Middle frontal gyrus (tissue), 1 donor: Measurements from ENCODE around the gene MIDN.
"Not testable (repeated sequence)": the region's sequence is repeated elsewhere in the genome, so short reads cannot be mapped to it uniquely, and the experiment has no call there.

Source experiments
- DNase-seq: peaks from one replicate; pipeline ENCODE4 v3.0.0-alpha.2; 2015; ENCODE audit warnings: low spot score; ENCODE audit errors: extremely low spot score

MIDN gene

DNA sequence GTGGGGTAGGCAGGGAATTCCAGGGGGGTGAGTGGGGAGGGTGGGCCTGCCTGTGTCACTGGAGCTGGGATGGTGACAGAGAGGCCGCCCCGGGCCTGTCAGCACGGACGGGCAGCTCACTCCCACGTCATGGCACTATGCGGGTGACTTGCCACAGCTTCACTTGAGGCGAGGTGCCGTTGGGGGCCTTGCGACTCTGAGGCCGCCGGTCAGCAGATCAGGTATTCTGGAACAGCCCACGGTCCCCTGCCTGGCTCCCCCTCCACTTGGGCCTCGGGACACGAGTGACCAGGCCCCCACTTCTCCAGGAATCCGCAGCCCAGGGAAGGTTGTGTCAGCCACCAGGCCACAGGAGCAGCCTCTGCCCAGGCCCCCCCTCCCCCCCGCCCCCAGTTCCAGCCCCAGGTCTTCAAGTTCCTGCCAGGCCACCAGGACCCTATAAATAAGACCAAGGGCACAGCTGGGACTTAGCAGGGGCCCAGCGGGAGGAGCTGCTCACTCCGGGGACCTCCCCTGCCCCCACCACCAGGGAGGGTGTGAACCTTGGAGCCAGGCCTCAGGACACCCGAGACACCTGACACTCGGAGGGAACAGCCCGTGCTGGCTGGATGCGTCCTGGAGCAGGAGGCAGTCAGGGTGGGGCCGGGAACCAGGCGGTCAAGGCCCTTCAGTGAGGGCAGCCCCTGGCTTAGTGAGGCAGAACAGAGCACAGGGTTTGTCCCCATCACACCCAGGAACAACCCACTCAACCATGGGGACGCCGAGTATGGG lies 2.7 kb upstream of the MIDN start:
- no peak for DNase-seq

DNA sequence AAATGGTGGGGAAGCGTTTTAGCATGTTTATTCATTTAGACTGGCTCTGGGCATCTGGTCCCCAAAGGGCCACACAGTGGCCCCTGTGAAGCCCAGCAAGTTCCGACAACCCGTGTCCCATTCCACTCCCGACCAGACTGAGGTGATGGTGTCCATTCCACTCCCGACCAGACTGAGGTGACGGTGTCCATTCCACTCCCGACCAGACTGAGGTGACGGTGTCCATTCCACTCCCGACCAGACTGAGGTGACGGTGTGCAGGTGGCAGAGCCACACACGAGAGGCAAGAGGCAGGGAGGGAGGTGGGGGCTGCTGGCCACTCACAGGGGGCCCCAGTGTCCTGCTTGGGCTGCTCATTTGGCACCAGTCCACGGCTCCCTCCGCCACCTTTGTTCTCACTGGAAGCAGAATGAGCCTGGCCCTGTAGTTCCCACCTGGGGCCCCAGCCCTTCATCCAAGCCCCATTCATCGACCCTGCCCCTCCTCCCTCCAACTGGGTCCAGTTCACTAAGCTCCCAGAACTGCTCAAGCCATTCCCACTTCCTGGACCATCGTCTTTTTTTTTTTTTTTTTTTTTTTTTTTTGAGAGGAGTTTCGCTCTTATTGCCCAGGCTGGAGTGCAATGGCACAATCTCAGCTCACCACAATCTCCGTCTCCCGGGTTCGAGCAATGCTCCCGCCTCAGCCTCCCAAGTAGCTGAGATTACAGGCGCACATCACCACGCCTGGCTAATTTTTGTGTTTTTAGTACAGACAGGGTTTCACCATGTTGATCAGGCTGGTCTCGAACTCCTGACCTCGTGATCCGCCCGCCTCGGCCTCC lies 1.9 kb upstream of the MIDN start:
- not testable (repeated sequence) for DNase-seq

DNA sequence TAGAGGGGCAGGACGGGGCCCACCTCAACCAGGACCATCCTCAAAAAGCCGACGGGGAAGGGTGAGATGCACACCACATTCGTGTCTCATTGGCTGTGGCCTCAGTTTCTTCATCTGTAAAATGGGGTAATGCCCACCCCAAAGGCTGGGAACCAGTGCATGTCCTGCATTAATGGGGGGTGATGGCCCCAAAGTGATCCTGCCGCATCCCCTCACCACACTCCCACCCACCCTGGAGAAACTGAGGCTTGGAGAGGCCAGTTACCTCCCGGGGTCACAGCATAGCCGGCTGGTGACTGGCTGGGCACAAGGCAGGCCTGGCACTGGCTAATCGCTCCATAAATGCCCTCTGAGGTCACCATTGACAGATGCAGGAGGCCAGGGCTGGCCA lies 640 bp upstream of the MIDN start:
- no peak for DNase-seq

DNA sequence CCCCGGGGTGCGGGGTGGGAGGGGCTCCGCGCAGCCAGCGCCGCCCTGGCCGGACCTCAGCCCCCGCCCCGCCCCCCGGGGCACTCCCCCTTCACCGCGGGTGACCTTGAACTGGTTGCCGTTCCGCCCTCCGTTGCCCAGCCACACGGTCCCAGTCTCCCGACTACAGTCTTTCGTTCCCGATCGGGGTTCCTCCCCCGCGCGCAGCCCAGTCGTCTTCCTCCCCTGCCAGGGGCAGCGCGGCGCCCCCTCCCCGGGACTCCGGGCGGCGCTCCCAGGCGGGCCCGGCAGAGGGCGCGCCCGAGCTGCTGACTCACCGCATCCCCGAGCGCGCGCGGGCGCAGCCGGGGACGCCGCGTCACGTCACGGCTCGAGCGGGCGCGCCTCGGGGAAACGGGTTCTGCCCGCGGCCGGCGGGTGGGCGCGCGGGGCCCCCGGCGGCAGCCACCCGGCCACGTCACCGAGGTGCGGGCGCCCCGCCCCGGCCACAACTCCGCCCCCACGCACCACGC lies 459 bp downstream of the MIDN start:
- DNase-seq: no peak

DNA sequence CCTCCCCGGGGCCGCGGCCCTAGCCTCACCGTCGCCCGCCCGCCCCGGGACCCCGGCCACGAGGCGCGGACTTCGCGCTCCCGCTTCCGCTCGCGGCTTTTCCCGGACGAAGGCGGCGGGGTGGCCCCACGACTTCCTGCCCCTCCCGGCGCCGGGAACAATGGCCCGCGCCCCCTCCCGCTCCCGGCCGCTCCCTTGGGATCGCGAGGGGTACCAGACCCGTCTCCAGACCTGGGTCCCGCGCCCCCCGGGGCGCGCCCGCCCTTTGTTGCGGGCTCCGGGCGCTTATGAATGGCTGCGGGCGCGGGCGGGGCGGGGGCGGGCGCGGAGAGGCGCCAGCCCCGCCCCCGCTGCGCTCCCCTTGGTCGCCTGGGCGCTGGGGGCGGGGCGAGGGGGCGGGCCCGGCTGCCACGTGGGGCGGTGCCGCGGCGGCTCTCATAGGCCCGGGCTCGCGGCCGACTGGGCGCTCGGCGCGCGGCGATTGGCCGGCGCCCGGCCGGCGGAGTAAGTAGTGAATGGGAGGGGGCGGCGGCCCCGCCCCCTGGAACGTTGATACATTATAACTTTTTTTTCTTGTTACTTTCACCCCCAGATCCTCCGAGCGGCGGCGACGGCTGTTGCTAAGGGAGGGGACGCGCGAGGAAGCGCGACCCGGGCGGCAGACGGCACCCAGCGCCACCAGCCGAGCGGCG lies 1.1 kb downstream of the MIDN start:
- DNase-seq: peak; percentile 87

DNA sequence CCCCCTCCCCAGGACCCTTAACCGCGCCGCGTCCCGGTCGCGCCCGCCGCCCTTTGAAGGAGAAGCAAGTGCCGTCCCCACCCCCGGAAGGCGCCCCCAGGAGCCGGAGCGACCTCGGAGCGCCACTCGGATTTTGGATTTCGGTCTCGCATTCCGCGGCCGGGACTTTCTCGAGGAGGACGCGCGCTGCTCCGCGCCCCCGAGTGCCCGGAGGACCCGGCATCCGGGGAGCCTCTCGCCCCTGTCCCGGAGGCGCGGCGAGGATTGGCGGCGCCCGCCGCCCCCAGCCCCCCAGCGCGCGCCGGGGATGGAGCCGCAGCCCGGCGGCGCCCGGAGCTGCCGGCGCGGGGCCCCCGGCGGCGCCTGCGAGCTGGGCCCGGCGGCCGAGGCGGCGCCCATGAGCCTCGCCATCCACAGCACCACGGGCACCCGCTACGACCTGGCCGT lies 1.6 kb downstream of the MIDN start:
- DNase-seq: no peak

DNA sequence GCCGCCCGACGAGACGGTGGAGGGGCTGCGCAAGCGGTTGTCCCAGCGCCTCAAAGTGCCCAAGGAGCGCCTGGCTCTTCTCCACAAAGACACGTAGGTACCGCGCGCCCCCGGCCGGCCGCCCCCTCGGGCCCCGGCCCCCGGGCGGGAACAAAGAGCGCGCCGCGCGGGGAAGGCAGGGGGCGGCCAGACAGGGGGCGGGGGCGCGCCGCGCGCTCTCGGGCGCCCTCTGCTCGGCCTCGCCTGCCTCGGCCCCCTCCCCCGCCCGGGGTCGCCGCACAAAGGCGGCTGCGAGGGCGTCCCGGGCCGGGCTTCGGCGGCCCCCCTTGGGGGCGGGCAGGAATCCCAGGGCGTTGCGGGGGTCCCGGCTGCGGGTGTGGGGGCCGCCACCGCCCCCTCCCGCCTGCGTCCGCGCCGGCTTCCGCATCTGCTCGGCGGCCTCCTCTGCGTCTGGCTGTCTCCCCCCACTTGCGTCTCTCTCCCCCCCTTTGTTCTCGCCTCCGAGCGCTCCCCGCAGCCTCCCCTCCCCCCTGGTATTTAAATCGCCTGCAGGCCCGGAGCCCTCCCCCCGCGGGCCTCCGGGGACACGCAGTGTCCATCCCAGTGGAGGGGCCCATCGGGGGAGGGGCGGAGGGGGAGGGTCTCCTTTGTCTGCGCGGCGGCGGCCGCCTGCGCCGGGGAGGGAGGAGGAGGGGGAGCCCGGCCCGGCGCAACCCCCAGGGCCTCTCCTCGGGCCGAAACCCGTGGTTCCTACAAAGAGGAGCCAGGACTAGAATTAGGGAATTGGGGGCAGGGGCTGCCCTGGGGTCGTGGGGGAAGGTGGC lies 2.3 kb downstream of the MIDN start:
- no peak for DNase-seq

DNA sequence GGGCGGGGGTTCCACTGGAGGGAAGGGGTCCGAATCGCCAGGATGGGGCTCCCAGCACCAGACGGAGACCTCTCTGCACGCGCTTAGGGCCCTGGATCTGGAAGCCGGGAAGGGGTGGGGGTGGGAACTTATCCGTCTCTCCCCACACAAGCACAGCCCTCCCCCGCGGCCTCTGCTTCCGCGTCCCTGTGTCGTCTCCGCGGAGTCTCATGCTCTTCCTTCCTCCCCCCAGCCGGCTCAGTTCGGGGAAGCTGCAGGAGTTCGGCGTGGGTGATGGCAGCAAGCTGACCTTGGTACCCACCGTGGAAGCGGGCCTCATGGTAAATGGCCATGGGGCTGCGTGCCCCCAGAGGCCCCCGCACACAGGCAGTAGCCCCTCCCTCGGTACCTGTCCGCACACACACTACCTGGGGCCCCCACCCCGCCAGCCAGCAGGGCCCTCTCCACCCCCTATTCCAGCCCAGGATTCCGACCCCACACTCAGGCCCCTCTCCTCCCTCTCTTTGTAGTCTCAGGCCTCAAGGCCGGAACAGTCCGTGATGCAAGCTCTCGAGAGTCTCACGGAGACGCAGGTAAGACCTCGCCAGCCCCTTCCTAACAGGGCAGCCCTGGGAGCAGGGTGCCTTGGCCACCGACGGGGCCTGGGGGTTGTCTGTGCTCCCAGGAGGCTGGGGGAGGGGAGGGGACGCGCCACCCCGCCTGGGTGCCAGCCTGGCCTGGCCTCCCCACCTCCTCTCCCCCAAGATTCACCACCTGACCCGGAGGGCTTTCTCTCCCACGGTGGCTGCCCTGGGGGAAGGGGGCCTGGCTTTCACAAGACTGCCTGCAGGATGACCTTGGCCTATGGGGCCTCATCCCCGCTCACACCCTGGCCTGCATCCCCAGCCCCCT lies 3.2 kb downstream of the MIDN start:
- no peak for DNase-seq

DNA sequence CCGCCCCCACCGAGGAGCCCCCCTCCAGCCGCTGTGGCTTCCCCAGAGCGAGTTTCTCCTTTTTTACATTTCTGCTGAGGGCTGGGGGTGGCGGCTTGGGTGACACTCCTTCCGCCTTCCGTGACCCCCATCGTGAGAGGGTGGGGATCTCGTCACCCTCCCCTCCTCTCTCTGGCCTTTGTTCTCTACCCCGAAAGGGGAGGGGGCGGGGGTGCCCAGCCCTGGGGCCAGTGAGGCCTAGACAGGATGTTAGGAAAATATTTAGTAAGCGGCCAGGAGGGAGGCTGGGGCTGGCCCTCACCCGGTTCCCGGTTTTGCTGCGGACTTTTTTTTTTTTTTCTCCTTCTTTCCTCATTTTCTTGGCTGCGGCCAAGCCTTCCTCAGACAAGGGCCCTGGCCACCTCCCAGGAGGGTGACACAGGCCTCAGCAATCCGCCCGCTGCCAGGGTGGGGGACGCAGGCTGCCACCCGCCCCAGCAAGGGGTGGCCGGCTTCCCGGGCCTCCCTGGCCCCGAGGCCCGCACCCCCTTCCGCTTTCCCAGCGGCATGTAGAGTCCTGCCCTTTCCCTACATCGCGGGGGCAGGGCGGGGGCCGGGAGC lies 3.9 kb downstream of the MIDN start:
- DNase-seq: no peak

DNA sequence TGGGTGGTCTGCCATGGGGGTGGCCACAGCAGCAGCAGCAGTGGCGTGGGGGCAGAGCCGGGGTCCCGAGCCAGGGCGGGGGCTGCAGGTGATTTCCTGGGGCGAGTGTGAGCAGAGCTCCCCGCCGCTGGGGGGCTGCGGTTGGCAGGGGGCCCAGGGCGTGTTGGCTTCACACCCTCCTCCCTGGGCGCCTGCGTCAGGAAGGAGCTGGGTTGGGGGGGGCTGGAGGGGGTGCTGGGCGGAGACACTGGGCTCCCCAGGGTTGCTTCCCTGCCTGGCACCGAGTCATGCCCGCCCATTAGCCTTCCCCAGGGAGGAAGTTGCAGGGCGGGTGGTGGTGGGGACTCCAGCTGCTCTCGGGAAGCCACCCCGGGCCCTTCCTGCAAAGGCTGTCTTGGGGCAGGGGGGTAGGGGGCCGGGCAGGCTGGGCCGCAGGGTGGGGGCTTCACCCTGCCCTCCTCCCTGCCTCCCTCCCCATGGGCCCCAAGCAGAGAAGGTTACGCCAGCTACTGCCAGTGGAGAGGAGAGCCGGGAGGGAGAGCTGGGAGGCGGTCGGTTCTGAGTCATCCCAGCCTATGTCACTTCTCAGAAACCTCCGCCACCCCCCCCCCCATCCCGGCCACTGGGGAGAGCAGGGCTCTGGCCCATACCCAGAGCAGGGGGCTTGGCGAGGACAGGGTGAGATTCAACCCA lies 4.6 kb downstream of the MIDN start:
- DNase-seq: peak; percentile 84

DNA sequence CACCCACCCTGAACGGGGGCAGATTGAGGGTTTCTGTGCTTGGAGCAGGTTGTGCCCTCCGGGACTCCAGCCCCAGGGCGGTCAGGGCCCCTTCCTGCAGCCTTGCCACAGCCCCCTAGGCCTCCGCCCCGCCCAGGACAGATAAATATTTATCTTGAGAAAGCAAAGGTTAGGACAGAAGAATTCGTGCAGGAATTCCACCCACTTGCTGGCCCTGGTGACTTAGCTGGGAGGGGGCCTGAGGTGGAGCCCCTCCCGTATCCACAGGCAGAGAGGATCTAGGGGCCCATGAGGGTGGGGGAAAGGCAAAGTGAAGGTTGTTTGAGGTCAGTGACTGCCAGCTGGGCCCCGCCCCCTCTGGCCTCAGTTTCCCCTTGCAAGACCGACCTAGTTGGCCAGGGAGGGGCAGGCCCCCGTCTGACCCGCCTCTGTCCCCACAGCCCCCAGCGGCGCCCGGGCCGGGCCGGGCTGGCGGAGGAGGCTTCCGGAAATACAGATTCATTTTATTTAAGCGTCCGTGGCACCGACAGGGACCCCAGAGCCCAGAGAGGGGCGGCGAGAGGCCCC lies 5.2 kb downstream of the MIDN start:
- no peak for DNase-seq

DNA sequence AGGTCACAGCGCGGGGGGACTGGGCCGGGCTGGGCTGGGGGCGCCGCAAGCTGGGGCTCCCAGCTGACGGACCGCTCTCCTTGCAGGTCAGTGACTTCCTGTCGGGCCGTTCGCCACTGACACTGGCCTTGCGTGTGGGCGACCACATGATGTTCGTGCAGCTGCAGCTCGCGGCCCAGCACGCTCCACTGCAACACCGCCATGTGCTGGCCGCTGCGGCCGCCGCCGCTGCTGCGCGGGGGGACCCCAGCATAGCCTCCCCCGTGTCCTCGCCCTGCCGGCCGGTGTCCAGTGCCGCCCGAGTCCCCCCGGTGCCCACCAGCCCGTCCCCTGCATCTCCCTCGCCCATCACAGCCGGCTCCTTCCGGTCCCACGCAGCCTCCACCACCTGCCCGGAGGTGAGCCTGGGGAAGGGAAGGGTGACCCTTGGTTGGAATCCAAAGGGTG lies 5.7 kb downstream of the MIDN start:
- no peak for DNase-seq

DNA sequence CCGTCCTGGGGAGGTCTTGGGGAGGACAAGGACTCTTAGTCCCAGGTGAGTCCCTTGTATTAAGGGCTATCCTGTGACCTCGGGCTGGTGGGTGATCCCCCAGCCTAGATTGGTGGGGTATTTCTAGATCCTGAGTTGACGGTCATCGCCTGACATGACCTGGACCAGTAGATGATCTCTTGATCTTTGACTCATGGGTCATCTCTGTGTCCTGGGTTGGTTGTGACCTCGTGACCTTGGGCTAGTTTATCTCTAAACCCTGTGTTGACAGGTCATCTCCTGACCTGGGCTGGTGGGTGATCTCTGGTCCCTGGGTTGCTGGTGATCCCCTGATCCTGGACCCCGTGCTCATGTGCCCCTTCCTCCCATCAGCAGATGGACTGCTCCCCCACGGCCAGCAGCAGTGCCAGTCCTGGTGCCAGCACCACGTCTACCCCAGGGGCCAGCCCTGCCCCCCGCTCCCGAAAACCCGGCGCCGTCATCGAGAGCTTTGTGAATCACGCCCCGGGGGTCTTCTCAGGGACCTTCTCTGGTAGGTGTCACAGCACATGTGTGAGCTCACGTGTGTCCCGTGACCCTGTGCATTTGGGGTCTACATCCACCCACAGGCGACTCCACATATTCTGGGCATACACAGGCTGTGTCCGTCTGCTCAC lies 6.3 kb downstream of the MIDN start:
- no peak for DNase-seq

DNA sequence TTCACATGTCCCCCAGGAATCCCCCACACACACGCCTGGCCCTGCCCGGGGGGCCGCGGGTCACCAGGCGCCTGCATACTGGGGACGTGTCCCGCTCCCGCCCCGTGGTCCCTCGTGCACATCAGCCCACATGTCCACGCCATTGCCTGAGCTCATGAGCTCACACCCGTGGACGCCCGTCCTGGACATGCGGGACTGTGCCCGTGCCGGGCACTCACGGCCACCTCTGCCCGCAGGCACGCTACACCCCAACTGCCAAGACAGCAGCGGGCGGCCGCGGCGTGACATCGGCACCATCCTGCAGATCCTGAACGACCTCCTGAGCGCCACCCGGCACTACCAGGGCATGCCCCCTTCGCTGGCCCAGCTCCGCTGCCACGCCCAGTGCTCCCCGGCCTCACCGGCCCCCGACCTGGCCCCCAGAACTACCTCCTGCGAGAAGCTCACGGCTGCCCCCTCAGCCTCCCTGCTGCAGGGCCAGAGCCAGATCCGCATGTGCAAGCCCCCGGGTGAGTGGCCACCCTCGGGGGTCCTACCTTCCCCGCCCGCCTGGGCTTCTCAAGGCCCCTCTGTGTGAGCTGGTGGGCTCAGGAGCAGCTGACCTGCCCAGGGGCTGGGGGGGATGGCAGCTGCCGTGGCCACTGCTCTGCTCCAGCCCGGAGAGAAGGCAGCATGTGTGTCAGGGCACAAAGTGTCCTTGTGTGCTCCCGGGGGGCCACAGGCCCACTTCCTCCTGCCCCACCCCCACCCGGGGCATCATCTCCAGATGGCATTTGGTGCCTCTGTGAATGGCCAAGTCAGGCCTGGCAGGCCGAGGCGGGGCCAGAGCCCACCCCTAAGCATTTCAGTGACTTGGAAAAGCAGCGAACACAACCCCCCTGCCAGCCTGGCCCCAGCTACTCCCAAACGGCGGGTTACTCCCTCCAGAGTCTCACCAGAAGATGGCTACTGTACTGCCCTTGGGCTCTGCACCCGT lies 7.1 kb downstream of the MIDN start:
- peak; percentile 64 for DNase-seq

DNA sequence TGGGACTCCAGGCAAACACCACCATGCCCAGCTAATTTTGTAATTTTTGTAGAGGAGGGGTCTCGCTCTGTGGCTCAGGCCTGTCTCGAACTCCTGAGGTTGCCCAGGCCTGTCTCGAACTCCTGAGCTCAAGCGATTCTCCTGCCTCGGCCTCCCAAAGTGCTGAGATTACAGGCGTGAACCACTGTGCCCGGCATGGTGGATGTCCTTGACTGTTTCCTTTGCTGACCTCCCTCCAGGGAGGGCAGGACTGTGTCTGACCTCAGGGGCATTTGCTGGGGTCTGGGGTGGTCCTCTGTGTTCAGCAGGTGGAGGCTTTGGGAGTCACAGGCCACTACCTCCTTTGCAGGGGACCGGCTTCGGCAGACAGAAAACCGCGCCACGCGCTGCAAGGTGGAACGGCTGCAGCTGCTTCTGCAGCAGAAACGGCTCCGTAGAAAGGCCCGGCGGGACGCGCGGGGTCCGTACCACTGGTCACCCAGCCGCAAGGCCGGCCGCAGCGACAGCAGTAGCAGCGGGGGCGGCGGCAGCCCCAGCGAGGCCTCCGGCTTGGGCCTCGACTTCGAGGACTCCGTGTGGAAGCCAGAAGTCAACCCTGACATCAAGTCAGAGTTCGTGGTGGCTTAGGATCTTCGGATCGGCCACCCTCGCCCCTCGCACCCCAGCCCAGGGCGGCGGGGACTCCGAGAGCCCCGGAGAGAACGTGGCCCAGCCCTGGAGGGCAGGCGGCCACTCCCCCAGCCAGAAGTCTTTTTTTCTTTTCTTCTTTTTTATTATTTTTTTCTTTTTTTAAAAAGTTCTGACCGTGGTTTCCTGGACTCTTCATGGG lies 8.5 kb downstream of the MIDN start:
- no peak for DNase-seq
